ENCODE data around the gene SCARB1.

SCARB1 gene

GRCh38 chr12:124745891-124746570, 117.6 kb downstream of the SCARB1 start:
- DNase-seq (ENCODE audit: low read depth): no peak

DNA sequence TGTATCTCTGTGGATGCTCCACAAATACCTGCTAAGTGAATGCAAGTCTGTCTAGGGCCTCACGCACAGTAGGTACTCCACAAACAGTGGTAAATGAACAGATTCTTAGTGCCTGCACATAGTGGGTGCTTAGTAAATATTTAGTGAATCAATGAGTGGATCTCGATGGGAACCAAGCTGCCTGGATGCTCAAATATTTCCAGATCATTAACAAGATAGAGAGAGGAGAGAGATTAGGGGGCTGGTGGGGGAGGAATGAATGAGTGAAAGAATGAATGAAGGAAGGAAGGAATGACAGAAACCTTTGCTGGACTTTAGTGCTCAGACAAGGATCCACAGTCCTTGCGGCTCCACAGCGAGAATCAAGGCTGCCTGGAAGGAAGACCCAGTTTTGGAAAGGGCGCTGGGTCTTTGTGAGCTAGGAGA, 118.2 kb downstream of the SCARB1 start:
- DNase-seq (ENCODE audit: low read depth): no peak

DNA sequence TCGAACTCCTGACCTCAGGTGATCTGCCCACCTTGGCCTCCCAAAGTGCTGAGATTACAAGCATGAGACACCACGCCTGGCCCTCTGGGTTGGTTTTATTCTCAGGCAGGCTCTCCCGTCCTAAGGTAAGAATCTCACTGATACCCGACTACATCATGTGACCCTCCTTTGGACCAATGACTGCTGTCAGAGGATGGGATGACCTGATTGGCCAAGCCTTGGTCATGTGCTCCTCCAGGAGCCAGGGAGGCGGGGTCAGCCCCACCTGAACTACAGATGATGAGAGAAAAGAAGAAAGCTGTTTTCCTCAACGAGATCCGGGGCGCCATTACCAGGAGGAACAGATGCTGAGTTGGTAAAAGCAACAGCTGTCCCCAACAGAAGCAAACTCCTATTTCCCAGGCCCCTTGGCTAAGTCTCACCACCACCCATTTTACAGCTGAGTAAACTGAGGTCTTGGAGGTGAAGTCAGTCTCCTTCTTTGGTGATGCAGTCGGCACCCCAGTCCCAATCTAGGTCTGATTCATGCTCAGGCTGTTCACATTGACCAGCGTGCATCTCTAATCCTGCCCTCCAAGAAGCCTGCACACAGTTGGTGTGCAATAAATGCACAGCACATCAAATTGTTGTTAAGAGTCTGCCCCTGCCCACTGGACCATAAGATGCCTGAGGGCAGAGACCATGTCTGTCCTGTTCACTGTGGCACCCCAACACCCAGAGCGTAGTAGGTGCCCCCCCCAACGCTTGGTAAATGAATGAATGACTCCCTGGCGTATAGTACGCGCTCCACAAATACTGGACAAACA, 118.8 kb downstream of the SCARB1 start:
- DNase-seq (ENCODE audit: low read depth): no peak

DNA sequence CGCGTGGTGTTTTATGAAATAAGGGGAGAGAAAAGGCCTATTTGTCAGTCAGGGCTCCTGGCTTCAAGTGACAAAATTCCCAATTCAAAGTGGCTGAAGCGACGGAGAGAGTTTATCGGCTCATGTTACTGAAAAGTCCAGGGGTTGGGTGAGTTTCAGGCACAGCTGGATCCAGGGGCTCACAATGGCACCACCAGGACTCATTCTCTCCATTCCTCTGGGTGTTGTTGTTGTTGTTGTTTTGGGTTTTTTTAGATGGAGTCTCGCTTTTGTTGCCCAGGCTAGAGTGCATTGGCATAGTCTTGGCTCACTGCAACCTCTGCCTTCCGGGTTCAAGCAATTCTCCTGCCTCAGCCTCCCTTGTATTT, 119.4 kb downstream of the SCARB1 start:
- no peak for DNase-seq (ENCODE audit: low read depth)

DNA sequence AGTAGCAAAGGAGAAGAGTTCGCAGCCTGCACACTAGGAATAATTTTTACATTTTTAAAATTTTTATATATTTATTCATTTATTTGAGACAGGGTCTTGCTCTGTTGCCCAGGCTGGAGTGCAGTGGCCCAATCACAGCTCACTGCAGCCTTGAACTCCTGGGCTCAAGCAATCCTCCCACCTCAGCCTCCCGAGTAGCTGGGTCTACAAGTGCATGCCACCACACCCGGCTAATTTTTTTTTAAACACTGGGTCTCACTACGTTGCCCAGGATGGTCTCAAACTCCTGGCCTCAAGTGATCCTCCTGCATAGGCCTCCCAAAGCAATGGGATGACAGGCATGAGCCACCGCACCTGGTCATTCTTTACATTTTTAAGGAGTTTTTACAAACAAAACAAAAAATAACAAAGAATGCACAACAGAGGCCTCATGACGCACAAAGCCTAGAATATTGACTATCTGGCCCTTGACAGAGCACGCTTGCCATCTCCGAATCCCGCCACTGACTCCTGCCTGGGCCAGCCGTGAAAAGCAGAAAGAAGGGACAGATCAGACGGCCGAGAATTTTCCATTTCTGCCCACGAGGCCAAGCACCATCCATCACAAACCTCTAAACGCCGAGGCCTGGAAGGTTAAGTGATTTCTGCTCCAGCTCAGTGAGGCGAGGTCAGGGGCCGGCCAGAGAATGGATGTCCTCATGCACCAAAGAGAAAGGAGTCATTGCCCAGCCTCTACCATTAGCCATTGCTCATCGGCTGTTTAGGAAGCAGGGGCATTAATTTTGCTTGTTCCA, 120.0 kb downstream of the SCARB1 start:
- DNase-seq (ENCODE audit: low read depth): no peak

DNA sequence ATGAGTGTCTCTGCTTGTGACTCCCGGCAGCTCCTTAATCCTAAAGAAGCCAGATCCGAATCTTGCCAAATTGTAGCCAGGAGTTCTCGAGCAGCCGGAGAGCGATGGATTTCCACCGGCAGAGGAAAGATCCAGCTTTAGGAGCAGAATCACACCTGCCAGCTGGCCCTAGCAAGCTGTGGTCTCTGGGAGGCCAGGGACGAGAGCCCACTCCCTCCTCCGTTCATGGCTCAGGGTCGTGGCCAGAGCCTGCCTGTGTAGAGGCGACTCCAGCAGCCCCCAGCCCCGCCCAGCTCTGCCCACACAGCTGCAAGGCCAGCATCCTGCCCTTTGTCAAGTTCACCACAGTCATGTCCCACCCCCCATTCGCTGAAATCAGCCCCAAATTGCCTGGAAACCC, 121.0 kb downstream of the SCARB1 start:
- DNase-seq (ENCODE audit: low read depth): no peak

DNA sequence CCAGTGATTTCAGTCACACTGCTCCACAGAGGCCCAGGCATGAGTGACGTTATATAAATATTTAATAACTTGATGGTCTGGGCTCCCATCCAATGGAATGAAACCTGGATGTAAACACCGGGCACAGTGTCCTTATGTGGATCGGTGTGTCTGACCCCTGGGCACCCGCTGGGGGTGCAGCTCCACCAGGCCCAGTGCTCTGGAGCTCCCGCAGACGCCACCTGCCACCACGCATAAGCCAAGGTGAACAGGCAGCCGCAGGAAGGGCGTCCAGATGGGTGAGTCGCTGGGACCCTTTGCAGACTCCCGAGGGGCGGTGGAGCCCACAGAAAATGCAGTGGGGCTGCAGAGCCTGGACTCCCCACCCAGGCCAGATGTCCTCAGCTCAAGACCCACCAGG, 121.6 kb downstream of the SCARB1 start:
- DNase-seq (ENCODE audit: low read depth): no peak

GRCh38 chr12:124741211-124741610, 122.5 kb downstream of the SCARB1 start:
- DNase-seq (ENCODE audit: low read depth): no peak

- DNase-seq (ENCODE audit: low read depth): no peak
Measured at GRCh38 chr12:124740691-124741137, 123.0 kb downstream of the SCARB1 start.

DNA sequence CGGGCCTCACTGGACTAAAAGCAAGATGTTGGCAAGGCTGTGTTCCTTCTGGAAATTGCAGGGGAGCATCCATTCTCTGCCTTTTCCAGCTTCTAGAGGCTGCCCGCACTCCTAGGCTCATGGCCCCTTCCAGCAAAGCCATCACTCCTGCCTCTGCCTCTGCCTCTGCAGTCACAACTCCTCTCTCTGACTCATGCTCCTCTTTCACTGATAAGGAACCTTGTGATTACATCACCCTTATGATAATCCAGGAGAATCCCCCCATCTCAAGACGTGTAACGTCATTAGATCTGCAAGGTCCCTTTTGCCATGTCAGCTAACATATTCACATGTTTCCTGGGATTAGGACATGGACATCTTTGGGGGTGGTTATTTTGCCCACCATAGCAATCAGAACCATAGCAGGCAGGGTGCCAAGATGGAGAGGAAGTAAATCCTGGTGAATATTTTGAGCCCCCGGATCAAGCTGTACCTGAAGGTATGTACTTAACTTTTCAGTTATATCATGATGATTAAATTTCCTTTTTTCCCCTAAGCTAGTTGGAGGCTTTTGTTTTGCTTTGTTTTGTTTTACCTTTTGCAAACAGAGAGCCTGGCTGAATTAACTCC, 123.6 kb downstream of the SCARB1 start:
- DNase-seq (ENCODE audit: low read depth): no peak

GRCh38 chr12:124738636-124739467, 124.8 kb downstream of the SCARB1 start:
- DNase-seq (ENCODE audit: low read depth): no peak

DNA sequence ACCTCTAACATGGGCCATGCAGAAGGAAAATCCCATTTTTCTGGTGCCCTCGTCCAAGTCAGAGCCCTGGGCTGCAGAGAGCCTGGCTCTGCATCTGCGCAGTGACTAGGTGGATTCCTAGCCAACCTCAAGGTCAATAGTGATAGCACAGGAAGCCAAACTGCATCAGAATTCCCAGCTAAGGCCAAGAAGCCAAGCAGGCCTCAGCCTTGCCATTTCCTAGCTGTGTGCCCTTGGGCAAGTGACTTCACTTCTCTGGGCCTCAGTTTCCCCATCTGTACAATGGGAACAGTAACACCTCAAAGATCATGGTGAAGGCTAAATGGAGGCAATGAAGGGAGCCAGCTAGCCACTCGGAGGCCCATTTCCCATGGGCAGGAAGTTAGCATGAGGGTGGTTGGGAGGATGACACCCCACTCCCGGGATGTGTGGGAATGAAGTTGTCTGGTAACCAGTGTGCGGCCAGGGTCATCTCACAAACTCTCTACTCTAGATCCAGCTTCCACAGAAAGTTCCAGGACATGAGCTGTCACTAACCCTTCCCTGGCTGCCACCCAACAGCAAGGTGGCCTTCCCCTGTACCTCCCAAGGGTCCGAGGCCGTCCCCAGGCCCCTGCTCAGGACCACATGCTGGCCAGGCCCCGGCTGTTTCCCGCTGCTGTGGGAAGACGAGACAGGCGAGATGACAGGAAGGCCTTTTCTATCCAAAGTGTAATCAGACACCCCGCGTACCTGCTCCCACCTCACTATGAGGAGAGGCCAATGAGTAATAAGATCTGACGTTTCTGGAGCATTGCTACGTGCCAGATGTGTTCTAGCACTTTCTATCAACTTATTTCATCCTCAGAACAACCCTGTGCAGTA, 125.7 kb downstream of the SCARB1 start:
- no peak for DNase-seq (ENCODE audit: low read depth)

DNA sequence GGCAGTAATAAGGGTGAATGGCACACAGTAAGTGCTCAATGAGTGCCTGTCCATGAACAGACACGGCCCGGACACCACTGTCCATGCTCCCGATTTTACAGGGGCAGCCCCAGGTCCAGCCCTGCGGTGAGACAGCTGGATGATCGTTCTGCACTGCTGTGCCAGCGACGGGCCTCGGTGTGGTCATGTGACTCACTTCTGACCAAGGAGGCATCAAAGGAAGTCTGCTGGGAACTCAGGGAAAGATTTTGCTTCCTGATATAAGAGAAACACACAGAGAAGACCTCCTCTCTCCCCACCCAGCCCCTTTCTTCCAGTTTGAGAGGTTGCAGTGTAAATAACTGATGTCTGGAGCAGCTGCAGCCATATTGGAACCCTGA, 126.6 kb downstream of the SCARB1 start:
- no peak for DNase-seq (ENCODE audit: low read depth)

GRCh38 chr12:124736115-124737039, 127.3 kb downstream of the SCARB1 start:
- DNase-seq (ENCODE audit: low read depth): no peak

GRCh38 chr12:124734224-124734788, 129.4 kb downstream of the SCARB1 start:
- no peak for DNase-seq (ENCODE audit: low read depth)

GRCh38 chr12:124733086-124733485, 130.6 kb downstream of the SCARB1 start:
- no peak for DNase-seq (ENCODE audit: low read depth)

- DNase-seq (ENCODE audit: low read depth): no peak
Measured at GRCh38 chr12:124732275-124733075, 131.2 kb downstream of the SCARB1 start.

GRCh38 chr12:124731869-124732268, 131.8 kb downstream of the SCARB1 start:
- DNase-seq (ENCODE audit: low read depth): no peak

All from stimulated activated CD8-positive, alpha-beta memory T cell treated with anti-CD3 and anti-CD28 coated beads, Interleukin-15, amount 100 ng/mL, for 1 hour (primary cell).